Sigmoid colon (tissue), 7 donors: ENCODE data around the gene EFNA4. TPM values are rescaled to one million over a fixed set of nuclear protein-coding genes. Genes with fewer than 3 reads are reported as not detected.

Experiments used
- DNase-seq: peaks from one replicate; pipeline ENCODE4 v3.0.0-alpha.2; 2019
- H3K27ac ChIP-seq, 4 donors: fragments of 200-600 bp; sonication (generic); one replicate each; pipeline ENCODE4 v1.5.1; 2016 to 2019; ENCODE audit warnings: mild to moderate bottlenecking in 1 of 4
- H3K27me3 ChIP-seq, 3 donors: fragments of 200-600 bp; sonication (generic); one replicate each; pipeline ENCODE4 v1.5.1; 2019; ENCODE audit warnings: mild to moderate bottlenecking in 1 of 3
- H3K36me3 ChIP-seq, 4 donors: fragments of 200-600 bp; sonication (generic); one replicate each; pipeline ENCODE4 v1.5.1; 2016 to 2019
- H3K4me1 ChIP-seq, 4 donors: fragments of 200-600 bp; sonication (generic); one replicate each; pipeline ENCODE4 v1.5.1; 2017 to 2019
- H3K4me3 ChIP-seq, 4 donors: fragments of 200-600 bp; sonication (generic); one replicate each; pipeline ENCODE4 v1.5.1; 2017 to 2019; ENCODE audit warnings: mild to moderate bottlenecking in 2 of 4, moderate library complexity in 1 of 4
- H3K9me3 ChIP-seq, 4 donors: fragments of 200-600 bp in 3 of 4; sonication (generic) in 3 of 4; one replicate each; pipeline versions ENCODE4 v1.5.1 to v1.6.1; 2013 to 2019
- CTCF ChIP-seq, 4 experiments: fragments of 450-650 bp in 3 of 4; fragments of 200-600 bp in 1 of 4; IDR thresholded peaks; one replicate each; pipeline ENCODE4 v1.5.1; 2016 to 2019; ENCODE audit warnings: antibody characterized with exemption in 4 of 4, mild to moderate bottlenecking in 3 of 4, moderate library complexity in 2 of 4
- EP300 ChIP-seq, 4 donors: sonication (generic); formaldehyde crosslinking; IDR thresholded peaks; one replicate each; pipeline ENCODE4 v1.6.1; 2017; ENCODE audit warnings: antibody characterized with exemption in 4 of 4
- POLR2A ChIP-seq, 2 donors: fragments of 450-650 bp; IDR thresholded peaks; one replicate each; pipeline ENCODE4 v1.6.1; 2016; ENCODE audit warnings: antibody characterized with exemption in 2 of 2, mild to moderate bottlenecking in 2 of 2, moderate library complexity in 2 of 2
- POLR2AphosphoS5 ChIP-seq, 4 donors: sonication (generic); formaldehyde crosslinking; IDR thresholded peaks; one replicate each; pipeline ENCODE4 v1.6.1; 2017; ENCODE audit warnings: antibody characterized with exemption in 4 of 4
- WGBS, 2 donors: extraction: QIAGEN DNeasy Blood & Tissue Kit; methylation state at CpG; one replicate each; pipeline ENCODE4 v1.1.7; 2013; 5-methylcytosine and 5-hydroxymethylcytosine counted together
- intact Hi-C: fragments of 100-400 bp; cut with DNase I; formaldehyde crosslinking; loops from one replicate; pipeline ENCODE4 v1.15.1; 2023
- polyA plus RNA-seq, 3 donors: library from polyadenylated mRNA; stranded (reverse); fragments of 200-250 nt; gene quantifications; one replicate each; pipeline ENCODE4 v1.2.3, GENCODE V29; 2013
- total RNA-seq, 4 donors: library from RNA; depleted of rRNA; stranded (reverse); fragments of >200 nt; gene quantifications; one replicate each; pipeline ENCODE4 v1.1.0, GENCODE V29; 2016
- donor health status: healthy with polysubstance abuse.
- donor health status: Bipolar disorder and iron deficiency.
- donor health status: healthy.

Gene EFNA4
- total and polyA plus RNA-seq, 7 donors: 1.6 to 22.2 (median 5.0) TPM

- intact Hi-C loops: no loop called here
- no peak overlapping the region for H3K4me3 ChIP-seq
- WGBS, 2 donors: 84 to 86% methylated on average over 8 of the region's 8 CpGs
- DNase-seq: no peak
- no peak for TF ChIP-seq POLR2A (IDR thresholded peaks at IDR 0.05)
- no peak for TF ChIP-seq CTCF (IDR thresholded peaks at IDR 0.05)
- no peak for TF ChIP-seq EP300 (IDR thresholded peaks at IDR 0.05)
- TF ChIP-seq POLR2AphosphoS5 (IDR thresholded peaks at IDR 0.05): no peak
- H3K27ac ChIP-seq: no peak overlapping the region
- no peaks in the 10 kb centered on the region for H3K9me3 ChIP-seq
- H3K36me3 ChIP-seq: no peaks in the 10 kb centered on the region
- no peaks in the 10 kb centered on the region for H3K4me1 ChIP-seq
- H3K27me3 ChIP-seq: no peaks in the 10 kb centered on the region
Measured at GRCh38 chr1:155110381-155110780, 46.8 kb downstream of the EFNA4 start.

GRCh38 chr1:155110826-155111225, 47.3 kb downstream of the EFNA4 start:
- Histone ChIP-seq H3K27me3 (no peaks in the 10 kb centered on the region), H3K27ac (no peak overlapping the region), H3K9me3 (no peaks in the 10 kb centered on the region), H3K4me3 (no peak overlapping the region), H3K4me1 (no peaks in the 10 kb centered on the region), H3K36me3 (no peaks in the 10 kb centered on the region)
- 48 to 79% methylated on average over 8 of the region's 8 CpGs for WGBS, 2 donors
- TF ChIP-seq POLR2AphosphoS5 (IDR thresholded peaks at IDR 0.05) (no peak), POLR2A (IDR thresholded peaks at IDR 0.05) (no peak), CTCF (IDR thresholded peaks at IDR 0.05) (no peak), EP300 (IDR thresholded peaks at IDR 0.05) (no peak)
- intact Hi-C loops: no loop called here
- DNase-seq: no peak

- Histone ChIP-seq H3K9me3 (no peaks in the 10 kb centered on the region), H3K27ac (no peak overlapping the region), H3K4me1 (no peaks in the 10 kb centered on the region), H3K36me3 (no peaks in the 10 kb centered on the region), H3K4me3 (no peak overlapping the region), H3K27me3 (peaks cover 0 to 4% (median 0%) of the 10 kb centered on the region in 3 donors)
- DNase-seq: no peak
- 83 to 84% methylated on average over 5 of the region's 5 CpGs for WGBS, 2 donors
- TF ChIP-seq EP300 (IDR thresholded peaks at IDR 0.05): no peak
- no peak for TF ChIP-seq CTCF (IDR thresholded peaks at IDR 0.05)
- TF ChIP-seq POLR2AphosphoS5 (IDR thresholded peaks at IDR 0.05): no peak
- TF ChIP-seq POLR2A (IDR thresholded peaks at IDR 0.05): no peak
- intact Hi-C loops: no loop called here
Measured at GRCh38 chr1:155113450-155113980, 50.0 kb downstream of the EFNA4 start.

- no peaks in the 10 kb centered on the region for H3K9me3 ChIP-seq
- TF ChIP-seq EP300 (IDR thresholded peaks at IDR 0.05): no peak
- TF ChIP-seq POLR2A (IDR thresholded peaks at IDR 0.05): no peak
- TF ChIP-seq POLR2AphosphoS5 (IDR thresholded peaks at IDR 0.05): no peak
- TF ChIP-seq CTCF (IDR thresholded peaks at IDR 0.05): no peak
- no peak overlapping the region for H3K27ac ChIP-seq
- WGBS, 2 donors: 46 to 70% methylated on average over 5 of the region's 5 CpGs
- no peaks in the 10 kb centered on the region for H3K36me3 ChIP-seq
- H3K27me3 ChIP-seq: peaks cover 0 to 4% (median 0%) of the 10 kb centered on the region in 3 donors
- no peaks in the 10 kb centered on the region for H3K4me1 ChIP-seq
- DNase-seq: no peak
- intact Hi-C loops: no loop called here
- no peak overlapping the region for H3K4me3 ChIP-seq
Measured at GRCh38 chr1:155116113-155116764, 52.7 kb downstream of the EFNA4 start.
